ENCODE measurements around the gene NRIP3.
"Not testable (repeated sequence)": the region's sequence is repeated elsewhere in the genome, so short reads cannot be mapped to it uniquely, and the experiment has no call there.

The NRIP3 gene

GRCh38 chr11:8948886-8949285, 54.9 kb downstream of the NRIP3 start:
- peaks cover 39% of the 10 kb centered on the region for H3K36me3 ChIP-seq (ENCODE audit: control insufficient read depth, insufficient read depth, low read length)
- no peaks in the 10 kb centered on the region for H3K9me3 ChIP-seq (ENCODE audit: control insufficient read depth, low read length)
- H3K4me3 ChIP-seq (ENCODE audit: extremely low read depth, insufficient read depth, low read length, poor library complexity, severe bottlenecking): no peak overlapping the region
- 60 to 100% methylated on average over 1 of the region's 3 CpGs for WGBS, 2 experiments (ENCODE audit: insufficient coverage in 2 of 2)
- peaks cover 8% of the 10 kb centered on the region for H3K4me1 ChIP-seq (ENCODE audit: control insufficient read depth, insufficient read depth, low read length, poor library complexity, severe bottlenecking)
- H3K27ac ChIP-seq (ENCODE audit: low read depth, low read length, severe bottlenecking): no peak overlapping the region

- H3K36me3 ChIP-seq (ENCODE audit: control insufficient read depth, insufficient read depth, low read length): peaks cover 27% of the 10 kb centered on the region
- H3K9me3 ChIP-seq (ENCODE audit: control insufficient read depth, low read length): no peaks in the 10 kb centered on the region
- no peak overlapping the region for H3K27ac ChIP-seq (ENCODE audit: low read depth, low read length, severe bottlenecking)
- peaks cover 8% of the 10 kb centered on the region for H3K4me1 ChIP-seq (ENCODE audit: control insufficient read depth, insufficient read depth, low read length, poor library complexity, severe bottlenecking)
- no peak overlapping the region for H3K4me3 ChIP-seq (ENCODE audit: extremely low read depth, insufficient read depth, low read length, poor library complexity, severe bottlenecking)
- WGBS, 2 experiments (ENCODE audit: insufficient coverage in 2 of 2): 86 to 100% methylated on average over 1 of the region's 4 CpGs
Observed at GRCh38 chr11:8947230-8947943, 56.4 kb downstream of the NRIP3 start.

- Histone ChIP-seq H3K36me3 (ENCODE audit: control insufficient read depth, insufficient read depth, low read length) (peaks cover 4% of the 10 kb centered on the region), H3K4me3 (ENCODE audit: extremely low read depth, insufficient read depth, low read length, poor library complexity, severe bottlenecking) (no peak within 1 kb of the TSS), H3K4me1 (ENCODE audit: control insufficient read depth, insufficient read depth, low read length, poor library complexity, severe bottlenecking) (peaks cover 2% of the 10 kb centered on the region), H3K27ac (ENCODE audit: low read depth, low read length, severe bottlenecking) (no peak within 1 kb of the TSS), H3K9me3 (ENCODE audit: control insufficient read depth, low read length) (no peaks in the 10 kb centered on the region)
- WGBS, 2 experiments (ENCODE audit: insufficient coverage in 2 of 2): 100% methylated on average over 1 of the region's 5 CpGs; no CpG with 5 or more reads in 1 of the 2 experiments
Observed at GRCh38 chr11:8942518-8943066, 61.2 kb downstream of the NRIP3 start, which contains the start of gene ASCL3. ASCL3 (minus strand) TSS chr11:8943016; CDS start chr11:8938161, 4,855 bp downstream.

- Histone ChIP-seq H3K27ac (ENCODE audit: low read depth, low read length, severe bottlenecking) (no peak overlapping the region), H3K9me3 (ENCODE audit: control insufficient read depth, low read length) (no peaks in the 10 kb centered on the region), H3K36me3 (ENCODE audit: control insufficient read depth, insufficient read depth, low read length) (no peaks in the 10 kb centered on the region), H3K4me3 (ENCODE audit: extremely low read depth, insufficient read depth, low read length, poor library complexity, severe bottlenecking) (no peak overlapping the region), H3K4me1 (ENCODE audit: control insufficient read depth, insufficient read depth, low read length, poor library complexity, severe bottlenecking) (no peaks in the 10 kb centered on the region)
- 84 to 94% methylated on average over 4 to 6 of the region's 8 CpGs for WGBS, 2 experiments (ENCODE audit: insufficient coverage in 2 of 2)
Observed at GRCh38 chr11:8941341-8942103, 62.3 kb downstream of the NRIP3 start.

- H3K4me1 ChIP-seq (ENCODE audit: control insufficient read depth, insufficient read depth, low read length, poor library complexity, severe bottlenecking): peaks cover 24% of the 10 kb centered on the region
- no peak overlapping the region for H3K27ac ChIP-seq (ENCODE audit: low read depth, low read length, severe bottlenecking)
- H3K4me3 ChIP-seq (ENCODE audit: extremely low read depth, insufficient read depth, low read length, poor library complexity, severe bottlenecking): no peak overlapping the region
- 90 to 93% methylated on average over 12 of the region's 14 CpGs for WGBS, 2 experiments (ENCODE audit: insufficient coverage in 2 of 2)
- H3K9me3 ChIP-seq (ENCODE audit: control insufficient read depth, low read length): no peaks in the 10 kb centered on the region
- H3K36me3 ChIP-seq (ENCODE audit: control insufficient read depth, insufficient read depth, low read length): no peaks in the 10 kb centered on the region
Observed at GRCh38 chr11:8937659-8938058, 66.1 kb downstream of the NRIP3 start.

- H3K27ac ChIP-seq (ENCODE audit: low read depth, low read length, severe bottlenecking): no peak overlapping the region
- WGBS, 2 experiments (ENCODE audit: insufficient coverage in 2 of 2): 94 to 97% methylated on average over 10 of the region's 10 CpGs
Observed at GRCh38 chr11:8937159-8937558, 66.6 kb downstream of the NRIP3 start.

GRCh38 chr11:8935789-8936188, 68.0 kb downstream of the NRIP3 start:
- no CpG with 5 or more reads among the region's 2 CpGs for WGBS, 2 experiments (ENCODE audit: insufficient coverage in 2 of 2)
- H3K4me3 ChIP-seq (ENCODE audit: extremely low read depth, insufficient read depth, low read length, poor library complexity, severe bottlenecking); H3K9me3 ChIP-seq (ENCODE audit: control insufficient read depth, low read length); H3K36me3 ChIP-seq (ENCODE audit: control insufficient read depth, insufficient read depth, low read length): not testable (repeated sequence)
- H3K27ac ChIP-seq (ENCODE audit: low read depth, low read length, severe bottlenecking): peak overlapping the region; percentile 79
- H3K4me1 ChIP-seq (ENCODE audit: control insufficient read depth, insufficient read depth, low read length, poor library complexity, severe bottlenecking): peaks cover 28% of the 10 kb centered on the region

More at GRCh38 chr11:8937159-8937558, 66.6 kb downstream of the NRIP3 start:
- Histone ChIP-seq H3K9me3 (ENCODE audit: control insufficient read depth, low read length) (no peaks in the 10 kb centered on the region), H3K36me3 (ENCODE audit: control insufficient read depth, insufficient read depth, low read length) (no peaks in the 10 kb centered on the region), H3K4me1 (ENCODE audit: control insufficient read depth, insufficient read depth, low read length, poor library complexity, severe bottlenecking) (peaks cover 27% of the 10 kb centered on the region), H3K4me3 (ENCODE audit: extremely low read depth, insufficient read depth, low read length, poor library complexity, severe bottlenecking) (no peak overlapping the region)

- H3K9me3 ChIP-seq (ENCODE audit: control insufficient read depth, low read length): no peaks in the 10 kb centered on the region
- no peaks in the 10 kb centered on the region for H3K36me3 ChIP-seq (ENCODE audit: control insufficient read depth, insufficient read depth, low read length)
- H3K27ac ChIP-seq (ENCODE audit: low read depth, low read length, severe bottlenecking): peak overlapping the region; percentile 79
- no peak overlapping the region for H3K4me3 ChIP-seq (ENCODE audit: extremely low read depth, insufficient read depth, low read length, poor library complexity, severe bottlenecking)
- H3K4me1 ChIP-seq (ENCODE audit: control insufficient read depth, insufficient read depth, low read length, poor library complexity, severe bottlenecking): peaks cover 32% of the 10 kb centered on the region
- 37 to 44% methylated on average over 12 of the region's 14 CpGs for WGBS, 2 experiments (ENCODE audit: insufficient coverage in 2 of 2)
Observed at GRCh38 chr11:8934742-8935488, 68.9 kb downstream of the NRIP3 start.

- peak overlapping the region; percentile 1 for H3K27ac ChIP-seq (ENCODE audit: low read depth, low read length, severe bottlenecking)
- H3K36me3 ChIP-seq (ENCODE audit: control insufficient read depth, insufficient read depth, low read length): no peaks in the 10 kb centered on the region
- peaks cover 32% of the 10 kb centered on the region for H3K4me1 ChIP-seq (ENCODE audit: control insufficient read depth, insufficient read depth, low read length, poor library complexity, severe bottlenecking)
- H3K9me3 ChIP-seq (ENCODE audit: control insufficient read depth, low read length): no peaks in the 10 kb centered on the region
- H3K4me3 ChIP-seq (ENCODE audit: extremely low read depth, insufficient read depth, low read length, poor library complexity, severe bottlenecking): no peak overlapping the region
- 86 to 90% methylated on average over 5 to 6 of the region's 6 CpGs for WGBS, 2 experiments (ENCODE audit: insufficient coverage in 2 of 2)
Observed at GRCh38 chr11:8933931-8934330, 69.9 kb downstream of the NRIP3 start.

- Histone ChIP-seq H3K9me3 (ENCODE audit: control insufficient read depth, low read length) (no peaks in the 10 kb centered on the region), H3K27ac (ENCODE audit: low read depth, low read length, severe bottlenecking) (peak within 1 kb of the TSS; percentile 1), H3K4me1 (ENCODE audit: control insufficient read depth, insufficient read depth, low read length, poor library complexity, severe bottlenecking) (peaks cover 32% of the 10 kb centered on the region), H3K36me3 (ENCODE audit: control insufficient read depth, insufficient read depth, low read length) (no peaks in the 10 kb centered on the region), H3K4me3 (ENCODE audit: extremely low read depth, insufficient read depth, low read length, poor library complexity, severe bottlenecking) (no peak within 1 kb of the TSS)
- WGBS, 2 experiments (ENCODE audit: insufficient coverage in 2 of 2): 79 to 81% methylated on average over 6 to 12 of the region's 12 CpGs
Observed at GRCh38 chr11:8932564-8933180, 71.1 kb downstream of the NRIP3 start, which contains the start of gene C11orf16. C11orf16 (minus strand) TSS chr11:8932947; CDS start chr11:8932308, 639 bp downstream.
